ENCODE measurements around the gene LRCOL1. TPM values are rescaled to one million over a fixed set of nuclear protein-coding genes. Genes with fewer than 3 reads are reported as not detected.
A peak's percentile ranks its signal among the peaks of the same experiment; 100 is the strongest.

Gene LRCOL1
- total RNA-seq, 2 donors from 2014 or later, result not detected

- peaks cover 38% of the 10 kb centered on the region for H3K36me3 ChIP-seq (ENCODE audit: control insufficient read depth, insufficient read depth, low read length)
- H3K27ac Mint-ChIP-seq, result no peak overlapping the region
- H3K27me3 Mint-ChIP-seq (ENCODE audit: insufficient read depth), result peaks cover 17% of the 10 kb centered on the region
- no peak overlapping the region for H3K9ac ChIP-seq (ENCODE audit: extremely low read depth, low read length, poor library complexity, severe bottlenecking)
- no peaks in the 10 kb centered on the region for H3K9me3 Mint-ChIP-seq
- WGBS, 2 experiments (ENCODE audit: insufficient coverage in 1 of 2, insufficient read length in 1 of 2), result 94 to 96% methylated on average over 21 to 22 of the region's 22 CpGs
- no peak overlapping the region for H3K27ac ChIP-seq (ENCODE audit: low read depth, low read length)
- no peak overlapping the region for H3K4me3 Mint-ChIP-seq
- no peaks in the 10 kb centered on the region for H3K4me1 Mint-ChIP-seq
- no peaks in the 10 kb centered on the region for H3K9me3 ChIP-seq (ENCODE audit: control insufficient read depth, low read length)
- TF ChIP-seq CTCF (conservative IDR thresholded peaks at IDR 0.05), result no peak
- H3K4me3 ChIP-seq (ENCODE audit: low read length), result no peak overlapping the region
- no peak for DNase-seq
- H3K27me3 ChIP-seq (ENCODE audit: control insufficient read depth, insufficient read depth, low read length, poor library complexity, severe bottlenecking), result peaks cover 15% of the 10 kb centered on the region
- peaks cover 34% of the 10 kb centered on the region for H3K36me3 Mint-ChIP-seq (ENCODE audit: low read depth)
- no peaks in the 10 kb centered on the region for H3K4me1 ChIP-seq (ENCODE audit: control insufficient read depth, insufficient read depth, low read length)
These were observed 13.9 kb upstream of the LRCOL1 start for GRCh38 chr12:132624186-132624855.

GRCh38 chr12:132623072-132623869, 12.9 kb upstream of the LRCOL1 start:
- no peak for DNase-seq
- Mint-ChIP-seq H3K36me3 (ENCODE audit: low read depth) (peaks cover 26% of the 10 kb centered on the region), H3K27me3 (ENCODE audit: insufficient read depth) (peaks cover 21% of the 10 kb centered on the region), H3K9me3 (no peaks in the 10 kb centered on the region), H3K27ac (no peak overlapping the region), H3K4me3 (no peak overlapping the region), H3K4me1 (no peaks in the 10 kb centered on the region)
- no peak for TF ChIP-seq CTCF (conservative IDR thresholded peaks at IDR 0.05)
- H3K27me3 ChIP-seq (ENCODE audit: control insufficient read depth, insufficient read depth, low read length, poor library complexity, severe bottlenecking), result peaks cover 18% of the 10 kb centered on the region
- no peak overlapping the region for H3K9ac ChIP-seq (ENCODE audit: extremely low read depth, low read length, poor library complexity, severe bottlenecking)
- no peak overlapping the region for H3K4me3 ChIP-seq (ENCODE audit: low read length)
- WGBS, 2 experiments (ENCODE audit: insufficient coverage in 1 of 2, insufficient read length in 1 of 2), result 92 to 95% methylated on average over 13 to 25 of the region's 25 CpGs
- H3K36me3 ChIP-seq (ENCODE audit: control insufficient read depth, insufficient read depth, low read length), result peaks cover 28% of the 10 kb centered on the region
- no peaks in the 10 kb centered on the region for H3K4me1 ChIP-seq (ENCODE audit: control insufficient read depth, insufficient read depth, low read length)
- no peaks in the 10 kb centered on the region for H3K9me3 ChIP-seq (ENCODE audit: control insufficient read depth, low read length)
- no peak overlapping the region for H3K27ac ChIP-seq (ENCODE audit: low read depth, low read length)

- Mint-ChIP-seq H3K27ac (peak overlapping the region; percentile 14), H3K9me3 (peaks cover 7% of the 10 kb centered on the region), H3K36me3 (ENCODE audit: low read depth) (peaks cover 22% of the 10 kb centered on the region), H3K27me3 (ENCODE audit: insufficient read depth) (peaks cover 28% of the 10 kb centered on the region), H3K4me3 (no peak overlapping the region), H3K4me1 (no peaks in the 10 kb centered on the region)
- DNase-seq, result no peak
- H3K9ac ChIP-seq (ENCODE audit: extremely low read depth, low read length, poor library complexity, severe bottlenecking), result no peak overlapping the region
- WGBS, 2 experiments (ENCODE audit: insufficient coverage in 1 of 2, insufficient read length in 1 of 2), result 90 to 93% methylated on average over 8 to 11 of the region's 11 CpGs
- no peak overlapping the region for H3K27ac ChIP-seq (ENCODE audit: low read depth, low read length)
- no peak overlapping the region for H3K4me3 ChIP-seq (ENCODE audit: low read length)
- peaks cover 28% of the 10 kb centered on the region for H3K36me3 ChIP-seq (ENCODE audit: control insufficient read depth, insufficient read depth, low read length)
- H3K9me3 ChIP-seq (ENCODE audit: control insufficient read depth, low read length), result peaks cover 5% of the 10 kb centered on the region
- TF ChIP-seq CTCF (conservative IDR thresholded peaks at IDR 0.05), result no peak
- no peaks in the 10 kb centered on the region for H3K4me1 ChIP-seq (ENCODE audit: control insufficient read depth, insufficient read depth, low read length)
- H3K27me3 ChIP-seq (ENCODE audit: control insufficient read depth, insufficient read depth, low read length, poor library complexity, severe bottlenecking), result peaks cover 25% of the 10 kb centered on the region
These were observed 12.2 kb upstream of the LRCOL1 start for GRCh38 chr12:132622437-132623071.

Data from endodermal cell (in vitro differentiated cells).